Hepatocyte (in vitro differentiated cells): ENCODE results near the gene PHACTR2. TPM values are rescaled to one million over a fixed set of nuclear protein-coding genes. Genes with fewer than 3 reads are reported as not detected.
"Not testable (repeated sequence)": the region's sequence is repeated elsewhere in the genome, so short reads cannot be mapped to it uniquely, and the experiment has no call there.

Source experiments
- DNase-seq: peaks from one replicate; pipeline ENCODE4 v3.0.0-alpha.2; 2016; ENCODE audit warnings: low spot score
- H2AFZ ChIP-seq: fragments of 200-600 bp; sonication (generic); 2 replicates; pipeline ENCODE4 v1.6.0; 2016; ENCODE audit warnings: antibody characterized with exemption, mild to moderate bottlenecking
- H3K27ac ChIP-seq: fragments of 200-600 bp; sonication (generic); 2 replicates; pipeline ENCODE4 v1.5.1; 2016; ENCODE audit warnings: mild to moderate bottlenecking
- H3K27me3 ChIP-seq: fragments of 200-600 bp; sonication (generic); 2 replicates; pipeline ENCODE4 v1.6.1; 2016
- H3K36me3 ChIP-seq: fragments of 200-600 bp; sonication (generic); replicated peaks from 2 replicates; pipeline ENCODE4 v1.5.1; 2016; ENCODE audit warnings: low read depth; ENCODE audit not compliant: insufficient read depth
- H3K4me1 ChIP-seq: fragments of 200-600 bp; sonication (generic); 2 replicates; pipeline ENCODE4 v1.5.1; 2016; ENCODE audit warnings: mild to moderate bottlenecking, moderate library complexity; ENCODE audit not compliant: insufficient read depth
- H3K4me2 ChIP-seq: fragments of 200-600 bp; sonication (generic); 2 replicates; pipeline ENCODE4 v1.6.0; 2016
- H3K4me3 ChIP-seq: fragments of 200-600 bp; sonication (generic); 2 replicates; pipeline ENCODE4 v1.5.1; 2016; ENCODE audit warnings: mild to moderate bottlenecking
- H3K79me2 ChIP-seq: fragments of 200-600 bp; sonication (generic); 2 replicates; pipeline ENCODE4 v1.6.0; 2017; ENCODE audit warnings: mild to moderate bottlenecking
- H3K9me2 ChIP-seq: fragments of 200-600 bp; sonication (generic); replicated peaks from 2 replicates; pipeline ENCODE4 v1.6.0; 2017; ENCODE audit warnings: mild to moderate bottlenecking; ENCODE audit not compliant: insufficient read depth
- H3K9me3 ChIP-seq: fragments of 200-600 bp; sonication (generic); 2 replicates; pipeline ENCODE4 v1.5.1; 2016; ENCODE audit warnings: low read depth, mild to moderate bottlenecking
- H4K20me1 ChIP-seq: fragments of 200-600 bp; sonication (generic); 2 replicates; pipeline ENCODE4 v1.6.0; 2016; ENCODE audit warnings: mild to moderate bottlenecking; ENCODE audit not compliant: insufficient read depth, poor library complexity, severe bottlenecking
- EZH2 ChIP-seq: fragments of 200-600 bp; sonication (generic); IDR thresholded peaks from 2 replicates; pipeline ENCODE4 v1.6.1; 2016; ENCODE audit warnings: antibody characterized with exemption, mild to moderate bottlenecking, borderline replicate concordance
- EZH2phosphoT487 ChIP-seq: fragments of 200-600 bp; sonication (generic); IDR thresholded peaks from one replicate; pipeline ENCODE4 v1.6.1; 2018; ENCODE audit warnings: antibody characterized with exemption, mild to moderate bottlenecking, low read depth, moderate library complexity; ENCODE audit not compliant: unreplicated experiment, severe bottlenecking
- WGBS: methylation state at CpG from one replicate; pipeline ENCODE4 v1.1.6; 2016; ENCODE audit warnings: low lambda C conversion rate; ENCODE audit errors: missing lambda C conversion rate; 5-methylcytosine and 5-hydroxymethylcytosine counted together
- polyA plus RNA-seq: library from polyadenylated mRNA; unstranded; fragments of >200 nt; fragmentation: Nextera tagmentation; extraction: Ambion mirVana; gene quantifications from 2 replicates; pipeline ENCODE4 v1.2.1, GENCODE V29; 2016
- total RNA-seq: library from RNA; depleted of rRNA; stranded (reverse); fragments of >200 nt; gene quantifications from 2 replicates; pipeline ENCODE4 v1.2.3, GENCODE V29; 2014
- TF ChIP-seq, protein P1 (sequence below): fragments of 200-600 bp; sonication (generic); IDR thresholded peaks from 2 replicates; pipeline ENCODE4 v1.5.1; 2016; ENCODE audit warnings: antibody characterized with exemption, mild to moderate bottlenecking; ENCODE audit not compliant: poor library complexity

Gene PHACTR2
- total and polyA plus RNA-seq, 2 experiments from 2014 or later: 86.6 to 111 TPM

DNA sequence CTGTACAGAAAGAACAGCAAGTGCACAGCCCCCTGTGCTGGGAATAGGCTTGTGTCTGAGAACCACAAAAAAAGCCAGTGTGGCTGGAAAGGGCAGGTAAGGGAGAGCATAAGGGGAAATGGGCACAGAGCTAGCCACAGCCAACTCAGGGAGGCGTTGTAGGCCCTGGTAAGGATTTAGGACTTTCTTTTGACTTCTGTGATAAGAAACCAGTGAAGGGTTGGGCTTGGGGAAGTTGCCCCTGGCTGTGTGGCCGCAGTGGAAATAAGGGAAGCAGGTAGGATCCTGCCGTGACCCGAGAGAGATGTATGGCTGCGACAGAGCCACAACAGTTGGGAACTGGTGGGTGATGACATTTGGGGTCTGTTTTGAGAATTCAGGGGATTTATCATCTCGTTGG is 30.0 kb upstream of the PHACTR2 start:
- H2AFZ ChIP-seq: no peak overlapping the region
- no peaks in the 10 kb centered on the region for H3K27me3 ChIP-seq
- no peaks in the 10 kb centered on the region for H3K9me2 ChIP-seq
- peaks cover 7% of the 10 kb centered on the region for H3K4me1 ChIP-seq
- no peak overlapping the region for H3K27ac ChIP-seq
- H3K79me2 ChIP-seq: no peaks in the 10 kb centered on the region
- WGBS: 84% methylated on average over 6 of the region's 6 CpGs
- H3K9me3 ChIP-seq: no peaks in the 10 kb centered on the region
- H4K20me1 ChIP-seq: no peaks in the 10 kb centered on the region
- DNase-seq: no peak
- no peaks in the 10 kb centered on the region for H3K36me3 ChIP-seq
- H3K4me3 ChIP-seq: no peak overlapping the region
- H3K4me2 ChIP-seq: no peak overlapping the region
- TF ChIP-seq EZH2phosphoT487 (no peak), EZH2 (no peak)
- TF ChIP-seq, protein P1, sequence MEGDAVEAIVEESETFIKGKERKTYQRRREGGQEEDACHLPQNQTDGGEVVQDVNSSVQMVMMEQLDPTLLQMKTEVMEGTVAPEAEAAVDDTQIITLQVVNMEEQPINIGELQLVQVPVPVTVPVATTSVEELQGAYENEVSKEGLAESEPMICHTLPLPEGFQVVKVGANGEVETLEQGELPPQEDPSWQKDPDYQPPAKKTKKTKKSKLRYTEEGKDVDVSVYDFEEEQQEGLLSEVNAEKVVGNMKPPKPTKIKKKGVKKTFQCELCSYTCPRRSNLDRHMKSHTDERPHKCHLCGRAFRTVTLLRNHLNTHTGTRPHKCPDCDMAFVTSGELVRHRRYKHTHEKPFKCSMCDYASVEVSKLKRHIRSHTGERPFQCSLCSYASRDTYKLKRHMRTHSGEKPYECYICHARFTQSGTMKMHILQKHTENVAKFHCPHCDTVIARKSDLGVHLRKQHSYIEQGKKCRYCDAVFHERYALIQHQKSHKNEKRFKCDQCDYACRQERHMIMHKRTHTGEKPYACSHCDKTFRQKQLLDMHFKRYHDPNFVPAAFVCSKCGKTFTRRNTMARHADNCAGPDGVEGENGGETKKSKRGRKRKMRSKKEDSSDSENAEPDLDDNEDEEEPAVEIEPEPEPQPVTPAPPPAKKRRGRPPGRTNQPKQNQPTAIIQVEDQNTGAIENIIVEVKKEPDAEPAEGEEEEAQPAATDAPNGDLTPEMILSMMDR: no peak

DNA sequence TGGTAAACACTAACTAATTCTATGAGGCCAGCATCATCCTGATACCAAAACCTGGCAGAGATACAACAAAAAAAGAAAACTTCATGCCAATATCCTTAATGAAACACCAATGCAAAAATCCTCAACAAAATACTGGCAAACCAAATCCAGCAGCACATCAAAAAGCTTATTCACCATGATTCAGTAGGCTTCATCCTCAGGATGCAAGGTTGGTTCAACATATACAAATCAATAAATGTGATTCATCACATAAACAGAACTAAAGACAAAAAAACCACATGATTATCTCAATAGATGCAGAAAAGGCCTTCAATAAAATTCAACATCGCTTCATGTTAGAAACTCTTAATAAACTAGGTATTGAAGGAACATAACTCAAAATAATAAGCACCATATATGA is 28.4 kb upstream of the PHACTR2 start:
- not testable (repeated sequence) for H3K9me3 ChIP-seq, H4K20me1 ChIP-seq, H3K36me3 ChIP-seq, H3K4me3 ChIP-seq, H3K27me3 ChIP-seq, H3K9me2 ChIP-seq, H2AFZ ChIP-seq, H3K27ac ChIP-seq, H3K79me2 ChIP-seq, DNase-seq, H3K4me2 ChIP-seq
- H3K4me1 ChIP-seq: peaks cover 16% of the 10 kb centered on the region
- WGBS: 97% methylated on average over 1 of the region's 1 CpG

DNA sequence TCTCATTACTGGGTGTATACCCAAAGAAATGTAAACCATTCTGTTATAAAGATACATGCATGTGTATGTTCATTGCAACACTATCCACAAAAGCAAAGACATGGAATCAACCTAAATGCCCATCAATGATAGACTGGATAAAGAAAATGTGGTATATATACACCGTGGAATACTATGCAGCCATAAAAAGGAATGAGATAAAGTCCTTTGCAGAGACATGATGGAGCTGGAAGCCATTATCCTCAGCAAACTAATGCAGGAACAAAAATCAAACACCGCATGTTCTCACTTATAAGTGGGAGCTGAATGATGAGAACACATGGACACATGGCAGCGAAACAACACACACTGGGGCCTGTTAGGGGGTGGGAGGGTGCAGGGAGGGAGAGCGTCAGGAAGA is 26.4 kb upstream of the PHACTR2 start:
- not testable (repeated sequence) for DNase-seq, H2AFZ ChIP-seq, H3K27ac ChIP-seq, H3K27me3 ChIP-seq, H3K4me2 ChIP-seq, H3K9me3 ChIP-seq, H3K9me2 ChIP-seq, H3K79me2 ChIP-seq, H3K36me3 ChIP-seq, H3K4me3 ChIP-seq, H4K20me1 ChIP-seq
- WGBS: 96% methylated on average over 4 of the region's 4 CpGs
- H3K4me1 ChIP-seq: peaks cover 16% of the 10 kb centered on the region

DNA sequence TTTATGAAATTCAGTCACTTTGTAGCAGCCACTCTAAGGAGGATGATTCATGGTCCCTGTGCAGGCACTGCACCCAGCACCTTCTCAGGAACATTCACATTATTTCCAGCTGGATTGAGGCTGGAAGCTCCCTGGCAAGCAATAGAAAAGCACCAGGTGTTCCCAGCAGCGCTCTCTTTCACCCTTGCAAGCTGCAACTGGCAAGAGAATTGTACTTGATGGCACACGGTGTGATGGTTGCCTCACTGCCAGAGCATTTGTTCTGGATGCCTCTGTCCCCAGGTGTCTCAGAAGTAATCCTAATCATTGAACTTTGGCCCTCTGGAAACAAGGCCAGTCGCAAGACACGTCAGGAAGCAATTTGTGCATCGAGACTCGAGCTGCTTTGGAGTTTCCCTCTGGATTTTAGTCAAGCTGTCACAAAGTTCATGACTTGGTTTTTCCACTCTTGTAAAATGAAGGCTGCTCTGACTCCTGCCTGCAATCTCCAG is 24.9 kb upstream of the PHACTR2 start:
- WGBS: 41% methylated on average over 6 of the region's 6 CpGs
- H3K79me2 ChIP-seq: no peaks in the 10 kb centered on the region
- H2AFZ ChIP-seq: no peak overlapping the region
- DNase-seq: peak; percentile 68
- H3K4me2 ChIP-seq: peak overlapping the region; percentile 50
- H4K20me1 ChIP-seq: no peaks in the 10 kb centered on the region
- H3K4me1 ChIP-seq: peaks cover 16% of the 10 kb centered on the region
- H3K36me3 ChIP-seq: no peaks in the 10 kb centered on the region
- no peak overlapping the region for H3K4me3 ChIP-seq
- H3K9me3 ChIP-seq: peaks cover under 1% of the 10 kb centered on the region
- no peaks in the 10 kb centered on the region for H3K9me2 ChIP-seq
- peak overlapping the region; percentile 87 for H3K27ac ChIP-seq
- H3K27me3 ChIP-seq: no peaks in the 10 kb centered on the region
- TF ChIP-seq EZH2 (no peak), EZH2phosphoT487 (no peak)
- TF ChIP-seq, protein P1: no peak

DNA sequence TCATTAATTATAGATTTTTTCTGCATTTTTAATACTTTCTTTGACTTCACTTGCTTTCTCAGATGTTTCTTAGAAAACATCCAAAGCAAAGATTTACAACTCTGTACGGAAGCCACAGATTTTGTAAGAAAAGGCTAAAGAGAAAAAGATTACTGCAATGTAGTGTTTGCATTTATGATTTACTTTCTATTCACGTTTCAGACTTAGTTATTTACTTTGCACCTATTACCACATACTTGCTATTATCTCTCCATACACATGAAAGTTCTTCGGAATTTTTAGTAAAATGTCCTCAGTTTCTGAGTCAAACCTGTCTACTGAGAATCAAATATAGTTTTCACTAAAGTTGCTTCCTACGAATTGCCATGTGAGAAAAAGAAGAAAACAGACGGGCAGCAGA is 22.2 kb upstream of the PHACTR2 start:
- Histone ChIP-seq H3K4me3 (no peak overlapping the region), H3K27ac (no peak overlapping the region), H3K9me3 (peaks cover 3% of the 10 kb centered on the region), H3K36me3 (no peaks in the 10 kb centered on the region), H3K9me2 (no peaks in the 10 kb centered on the region), H3K79me2 (peaks cover 2% of the 10 kb centered on the region), H3K27me3 (no peaks in the 10 kb centered on the region), H3K4me2 (no peak overlapping the region), H4K20me1 (no peaks in the 10 kb centered on the region), H3K4me1 (peaks cover 16% of the 10 kb centered on the region), H2AFZ (no peak overlapping the region)
- no peak for DNase-seq
- TF ChIP-seq EZH2 (no peak), EZH2phosphoT487 (no peak)
- TF ChIP-seq, protein P1: no peak
- 77% methylated on average over 5 of the region's 5 CpGs for WGBS
